Esophagus squamous epithelium (tissue), 5 donors: ENCODE measurements around the gene GLI2. TPM values are rescaled to one million over a fixed set of nuclear protein-coding genes. Genes with fewer than 3 reads are reported as not detected.

Experiments
- DNase-seq: peaks from one replicate; lab custom pipeline; 2025; lab: John Stamatoyannopoulos, UW
- H3K27ac ChIP-seq, 4 donors: fragments of 200-600 bp; sonication (generic); one replicate each; pipeline ENCODE4 v1.5.1; 2016 to 2019; ENCODE audit warnings: mild to moderate bottlenecking in 1 of 4
- H3K27me3 ChIP-seq, 4 donors: fragments of 200-600 bp; sonication (generic); 1 replicate in 3 of 4; 2 replicates in 1 of 4; pipeline versions ENCODE4 v1.5.1 to v1.6.0; 2017 to 2021; ENCODE audit warnings: antibody characterized with exemption in 1 of 4
- H3K36me3 ChIP-seq, 3 donors: fragments of 200-600 bp; sonication (generic); one replicate each; pipeline ENCODE4 v1.5.1; 2016 to 2019
- H3K4me1 ChIP-seq, 3 donors: fragments of 200-600 bp; sonication (generic); one replicate each; pipeline ENCODE4 v1.5.1; 2017 to 2019
- H3K4me3 ChIP-seq, 4 donors: fragments of 200-600 bp; sonication (generic); 1 replicate in 3 of 4; 2 replicates in 1 of 4; pipeline ENCODE4 v1.5.1; 2016 to 2019; ENCODE audit warnings: mild to moderate bottlenecking in 2 of 4, moderate library complexity in 1 of 4
- H3K9me3 ChIP-seq, 3 donors: fragments of 200-600 bp; sonication (generic); one replicate each; pipeline ENCODE4 v1.5.1; 2016 to 2019
- POLR2A ChIP-seq, 4 donors: fragments of 450-650 bp; IDR thresholded peaks; one replicate each; pipeline ENCODE4 v1.6.1; 2017; ENCODE audit warnings: antibody characterized with exemption in 4 of 4, mild to moderate bottlenecking in 4 of 4, moderate library complexity in 3 of 4
- WGBS, 2 donors: methylation state at CpG; one replicate each; pipeline ENCODE4 v1.1.5; 2018; 5-methylcytosine and 5-hydroxymethylcytosine counted together
- intact Hi-C: fragments of 100-400 bp; cut with DNase I; formaldehyde crosslinking; loops from one replicate; pipeline ENCODE4 v1.15.0; 2022
- total RNA-seq, 4 donors: library from RNA; depleted of rRNA; stranded (reverse); fragments of >200 nt; gene quantifications; one replicate each; pipeline ENCODE4 v1.1.0, GENCODE V29; 2016
- TF ChIP-seq, protein P1 (sequence below), 6 experiments: fragments of 450-650 bp in 4 of 6; fragments of 200-600 bp in 2 of 6; sonication (generic) in 2 of 6; IDR thresholded peaks; one replicate each; pipeline ENCODE4 v1.5.1; 2016 to 2019; ENCODE audit warnings: antibody characterized with exemption in 6 of 6, mild to moderate bottlenecking in 4 of 6, moderate library complexity in 4 of 6
- donor health status: DM: yes; HTN: yes; CAD: no.

Gene GLI2
- total RNA-seq, 4 donors from 2014 or later, result 1.1 to 2.7 (median 1.9) TPM

GRCh38 chr2:120740765-120741524, 5.3 kb downstream of the GLI2 start:
- Histone ChIP-seq H3K36me3 (no peaks in the 10 kb centered on the region), H3K4me3 (peak overlapping the region in 3 of 4 donors; percentile 10 to 59 (median 38)), H3K4me1 (peaks cover 17 to 42% (median 17%) of the 10 kb centered on the region in 3 donors), H3K27ac (no peak overlapping the region), H3K9me3 (no peaks in the 10 kb centered on the region), H3K27me3 (peaks cover 2 to 96% (median 11%) of the 10 kb centered on the region in 4 donors)
- intact Hi-C loops, result no loop called here
- TF ChIP-seq, protein P1, sequence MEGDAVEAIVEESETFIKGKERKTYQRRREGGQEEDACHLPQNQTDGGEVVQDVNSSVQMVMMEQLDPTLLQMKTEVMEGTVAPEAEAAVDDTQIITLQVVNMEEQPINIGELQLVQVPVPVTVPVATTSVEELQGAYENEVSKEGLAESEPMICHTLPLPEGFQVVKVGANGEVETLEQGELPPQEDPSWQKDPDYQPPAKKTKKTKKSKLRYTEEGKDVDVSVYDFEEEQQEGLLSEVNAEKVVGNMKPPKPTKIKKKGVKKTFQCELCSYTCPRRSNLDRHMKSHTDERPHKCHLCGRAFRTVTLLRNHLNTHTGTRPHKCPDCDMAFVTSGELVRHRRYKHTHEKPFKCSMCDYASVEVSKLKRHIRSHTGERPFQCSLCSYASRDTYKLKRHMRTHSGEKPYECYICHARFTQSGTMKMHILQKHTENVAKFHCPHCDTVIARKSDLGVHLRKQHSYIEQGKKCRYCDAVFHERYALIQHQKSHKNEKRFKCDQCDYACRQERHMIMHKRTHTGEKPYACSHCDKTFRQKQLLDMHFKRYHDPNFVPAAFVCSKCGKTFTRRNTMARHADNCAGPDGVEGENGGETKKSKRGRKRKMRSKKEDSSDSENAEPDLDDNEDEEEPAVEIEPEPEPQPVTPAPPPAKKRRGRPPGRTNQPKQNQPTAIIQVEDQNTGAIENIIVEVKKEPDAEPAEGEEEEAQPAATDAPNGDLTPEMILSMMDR (IDR thresholded peaks at IDR 0.05), result no peak
- TF ChIP-seq POLR2A (IDR thresholded peaks at IDR 0.05), result no peak
- 48 to 61% methylated on average over 8 to 9 of the region's 20 CpGs for WGBS, 2 donors
- no peak for DNase-seq

DNA sequence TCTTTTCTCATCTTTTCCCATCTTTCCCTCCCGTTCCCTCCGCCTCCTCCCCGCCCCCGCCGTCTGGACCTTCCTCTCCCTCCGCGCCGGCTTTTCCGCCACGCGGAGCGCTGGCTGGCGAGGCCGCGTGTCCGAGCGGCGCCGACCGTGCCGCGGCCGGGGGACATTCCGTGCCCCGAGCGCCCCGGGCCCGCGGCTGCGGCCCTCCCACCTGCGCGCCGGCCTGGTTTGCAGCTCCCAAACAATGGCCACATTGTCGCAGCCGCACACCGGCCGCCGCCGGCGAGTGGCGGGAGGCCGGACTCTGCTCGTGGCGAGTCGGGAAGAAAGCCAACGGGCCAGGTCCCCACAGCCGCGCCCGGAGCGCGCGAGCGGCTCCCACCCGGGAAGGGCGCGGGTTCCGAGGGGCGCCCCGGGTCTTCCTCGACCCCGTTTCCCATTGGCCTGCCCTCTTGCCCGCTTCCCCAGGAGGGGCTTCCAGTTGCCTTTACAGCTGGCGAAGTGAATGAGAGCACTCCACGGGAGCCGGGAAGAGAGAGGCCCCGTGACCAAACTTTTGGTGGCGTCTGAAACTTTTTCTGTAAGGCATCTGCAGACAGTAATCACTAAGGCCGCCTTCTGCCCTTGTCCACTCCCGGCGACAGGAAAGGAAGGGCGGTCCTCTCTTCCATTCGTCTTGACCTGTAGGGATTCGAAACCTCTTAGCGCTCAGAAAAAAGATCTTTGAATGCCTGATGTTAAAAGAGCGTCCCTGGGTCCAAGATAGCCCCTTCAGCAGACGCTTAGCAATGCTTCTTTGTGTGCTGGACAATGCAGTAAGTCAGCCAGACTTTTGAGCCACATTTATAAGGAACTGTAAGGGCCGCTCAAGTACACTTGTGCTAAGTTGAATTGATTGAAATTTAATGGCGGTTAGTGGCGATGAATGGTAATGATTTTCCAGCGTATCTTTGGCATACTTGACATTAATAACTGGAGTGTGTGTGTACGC, 6.2 kb downstream of the GLI2 start:
- no peak for DNase-seq
- WGBS, 2 donors, result 44 to 45% methylated on average over 30 to 31 of the region's 81 CpGs
- peak overlapping the region; percentile 10 to 59 (median 26) for H3K4me3 ChIP-seq

GRCh38 chr2:120743657-120744056, 8.0 kb downstream of the GLI2 start:
- Histone ChIP-seq H3K4me3 (no peak overlapping the region), H3K27me3 (peaks cover 2 to 77% (median 7%) of the 10 kb centered on the region in 4 donors), H3K27ac (no peak overlapping the region), H3K36me3 (no peaks in the 10 kb centered on the region), H3K9me3 (no peaks in the 10 kb centered on the region), H3K4me1 (peaks cover 0 to 16% (median 0%) of the 10 kb centered on the region in 3 donors)
- intact Hi-C loops, result no loop called here
- WGBS, 2 donors, result 93 to 100% methylated on average over 2 to 3 of the region's 5 CpGs
- DNase-seq, result no peak
- no peak for TF ChIP-seq POLR2A (IDR thresholded peaks at IDR 0.05)
- TF ChIP-seq, protein P1 (IDR thresholded peaks at IDR 0.05), result no peak

More for the DNA sequence above, 6.2 kb downstream of the GLI2 start:
- Histone ChIP-seq H3K27me3 (peaks cover 2 to 89% (median 7%) of the 10 kb centered on the region in 4 donors), H3K27ac (no peak overlapping the region), H3K36me3 (no peaks in the 10 kb centered on the region), H3K9me3 (no peaks in the 10 kb centered on the region), H3K4me1 (peaks cover 10 to 33% (median 11%) of the 10 kb centered on the region in 3 donors)
- intact Hi-C loops, result no loop called here
- no peak for TF ChIP-seq POLR2A (IDR thresholded peaks at IDR 0.05)
- TF ChIP-seq, protein P1 (IDR thresholded peaks at IDR 0.05), result no peak

DNA sequence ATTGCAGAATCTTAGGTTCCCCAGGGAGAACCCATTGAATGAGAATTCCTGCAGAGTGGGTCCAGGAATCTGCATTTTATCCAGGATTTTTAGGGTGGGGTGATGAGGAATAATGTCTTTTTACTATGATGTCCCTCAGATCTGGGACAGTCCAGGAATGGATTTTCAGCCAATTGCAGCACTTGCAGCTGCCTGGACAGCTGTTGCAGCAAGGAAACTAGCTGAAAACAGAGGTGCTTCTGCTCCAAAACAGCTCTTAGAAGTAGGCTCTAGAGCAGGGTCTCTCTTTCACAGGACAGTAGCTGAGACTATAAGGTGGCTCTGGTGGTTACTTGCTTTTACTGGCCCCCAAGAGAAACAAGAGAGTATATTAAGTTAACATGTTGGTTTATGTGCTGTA, 9.1 kb downstream of the GLI2 start:
- intact Hi-C loops, result no loop called here
- H3K9me3 ChIP-seq, result no peaks in the 10 kb centered on the region
- H3K27me3 ChIP-seq, result peaks cover 2 to 65% (median 7%) of the 10 kb centered on the region in 4 donors
- H3K4me3 ChIP-seq, result no peak overlapping the region
- DNase-seq, result no peak
- no peaks in the 10 kb centered on the region for H3K36me3 ChIP-seq
- H3K27ac ChIP-seq, result no peak overlapping the region
- TF ChIP-seq, protein P1 (IDR thresholded peaks at IDR 0.05), result no peak
- no peak for TF ChIP-seq POLR2A (IDR thresholded peaks at IDR 0.05)
- peaks cover 0 to 13% (median 0%) of the 10 kb centered on the region in 3 donors for H3K4me1 ChIP-seq
